KBM-7 (cell line): Measurements from ENCODE around the gene RAET1E.
"Not testable (repeated sequence)": the region's sequence is repeated elsewhere in the genome, so short reads cannot be mapped to it uniquely, and the experiment has no call there.

ENCODE experiments used
- DNase-seq: peaks from one replicate; pipeline ENCODE4 v3.0.0-alpha.2; 2015
- in situ Hi-C: fragments of 300-500 bp; cut with MboI; formaldehyde crosslinking; loops from 2 replicates; pipeline ENCODE4 v1.14.3; 2020; ENCODE audit warnings: low sequenced_read_pairs, low pct_unique_long_range_greater_than_20kb, mixed read lengths

The RAET1E gene

DNA sequence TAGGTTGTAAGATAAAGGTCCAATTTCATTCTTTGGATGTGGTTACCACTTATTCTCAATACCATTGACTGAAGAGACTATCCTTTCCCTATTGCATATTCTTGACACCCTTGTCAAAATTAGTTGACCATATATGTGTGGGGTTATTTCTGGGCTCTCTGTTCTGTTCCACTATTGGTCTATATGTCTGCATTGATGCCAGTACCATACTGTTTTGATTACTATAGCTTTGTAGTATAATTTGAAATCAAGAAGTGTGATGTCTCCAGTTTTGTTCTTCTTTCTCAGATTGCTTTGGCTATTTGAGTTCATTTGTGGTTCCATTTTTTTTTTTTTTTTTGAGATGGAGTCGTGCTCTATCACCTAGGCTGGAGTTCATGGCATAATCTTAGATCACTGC lies 25.7 kb downstream of the RAET1E start:
- in situ Hi-C loops = no loop called here
- DNase-seq = no peak

GRCh38 chr6:149871182-149871581 lies 26.7 kb downstream of the RAET1E start:
- in situ Hi-C loops = no loop called here
- no peak for DNase-seq

DNA sequence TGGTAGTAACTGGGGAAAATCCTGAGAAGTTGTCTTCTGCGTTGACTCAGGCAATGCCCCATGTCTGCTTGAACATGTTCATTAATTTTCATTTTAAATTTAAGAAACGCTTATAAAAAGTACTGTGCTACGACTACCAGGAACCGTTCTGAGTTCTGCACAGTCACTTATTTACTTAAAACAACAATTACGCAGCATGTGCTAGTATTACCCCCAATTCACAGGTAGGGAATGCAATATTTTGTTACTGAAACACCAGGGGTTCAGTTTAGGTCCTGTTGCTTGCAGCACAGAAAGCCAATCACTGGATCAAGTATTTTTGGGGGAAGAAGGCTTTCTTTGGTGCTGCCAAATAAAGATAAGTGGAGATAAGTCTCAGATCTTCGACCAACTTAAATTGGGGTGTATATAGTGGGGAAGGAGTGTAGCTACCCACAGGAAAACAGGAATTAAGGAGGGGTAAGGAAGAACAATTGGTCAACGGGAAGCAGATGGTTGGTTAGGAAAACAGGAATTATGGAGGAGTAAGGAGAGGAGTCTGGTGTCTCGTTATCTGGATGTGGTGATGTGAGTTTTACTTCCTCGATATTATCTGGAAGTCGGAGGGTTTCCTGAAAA lies 28.5 kb downstream of the RAET1E start:
- in situ Hi-C loops = no loop called here
- no peak for DNase-seq

DNA sequence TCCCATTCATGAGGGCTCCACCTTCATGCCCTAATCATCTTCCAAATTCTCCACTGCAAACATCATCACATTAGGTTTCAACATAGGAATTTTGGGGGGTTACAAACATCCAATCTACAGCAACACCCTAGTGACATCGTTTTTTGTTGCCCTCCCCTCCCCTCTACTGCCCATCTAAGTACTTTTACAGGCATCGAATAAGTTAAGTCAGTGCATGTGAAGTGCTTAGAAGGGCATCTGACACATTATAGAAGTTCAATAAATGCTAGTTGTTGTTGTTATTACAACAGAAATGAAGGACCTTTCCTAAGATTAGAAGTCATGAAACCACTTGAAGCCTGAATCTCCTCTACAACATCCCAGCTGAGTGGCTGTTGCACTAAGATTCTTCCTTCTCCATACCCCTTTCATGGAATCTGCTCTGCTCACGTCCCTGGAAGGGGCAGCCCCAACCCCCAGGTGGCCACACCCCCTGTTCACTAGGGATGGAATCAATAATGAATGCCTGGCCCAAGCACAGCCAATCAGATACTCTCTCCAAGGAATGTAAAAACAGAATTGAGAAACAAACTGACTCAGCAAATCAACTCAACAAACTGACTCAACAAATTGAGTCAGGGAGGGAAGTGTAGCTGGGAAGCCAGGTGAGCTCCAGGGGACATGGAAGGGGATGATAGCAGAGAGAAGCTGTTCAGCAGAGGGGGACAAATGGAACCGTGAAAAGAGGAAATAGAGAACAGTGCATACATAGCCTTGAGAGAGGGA lies 29.9 kb downstream of the RAET1E start:
- peak; percentile 45 for DNase-seq

GRCh38 chr6:149864578-149865535 lies 33.1 kb downstream of the RAET1E start:
- peak; percentile 71 for DNase-seq
- in situ Hi-C loops = no loop called here

More for the DNA sequence above, 29.9 kb downstream of the RAET1E start:
- in situ Hi-C loops = no loop called here

GRCh38 chr6:149863698-149864577 lies 34.0 kb downstream of the RAET1E start, which contains the start of gene LRP11:
Gene LRP11 (minus strand): TSS chr6:149864359. CDS start chr6:149864020, 339 bp downstream.
- DNase-seq = peak; percentile 80
- in situ Hi-C loops = no loop called here

GRCh38 chr6:149862922-149863697 lies 34.8 kb downstream of the RAET1E start:
- peak; percentile 73 for DNase-seq
- in situ Hi-C loops = no loop called here

DNA sequence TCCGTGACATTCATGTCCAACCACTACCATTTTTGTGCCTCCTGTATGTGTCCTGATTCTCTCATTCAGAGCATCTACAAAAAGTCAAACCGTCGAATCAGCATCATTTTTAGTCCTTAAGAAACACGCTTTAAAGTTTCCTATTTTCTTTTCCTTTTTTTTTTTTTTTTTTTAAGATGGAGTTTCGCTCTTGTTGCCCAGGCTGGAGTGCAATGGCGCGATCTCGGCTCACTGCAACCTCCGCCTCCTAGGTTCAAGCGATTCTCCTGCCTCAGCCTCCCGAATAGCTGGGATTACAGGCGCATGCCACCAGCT lies 35.5 kb downstream of the RAET1E start:
- DNase-seq, in situ Hi-C loops: not testable (repeated sequence)

- no peak for DNase-seq
- in situ Hi-C loops = no loop called here
Observed at GRCh38 chr6:149861603-149862423, 36.1 kb downstream of the RAET1E start.

DNA sequence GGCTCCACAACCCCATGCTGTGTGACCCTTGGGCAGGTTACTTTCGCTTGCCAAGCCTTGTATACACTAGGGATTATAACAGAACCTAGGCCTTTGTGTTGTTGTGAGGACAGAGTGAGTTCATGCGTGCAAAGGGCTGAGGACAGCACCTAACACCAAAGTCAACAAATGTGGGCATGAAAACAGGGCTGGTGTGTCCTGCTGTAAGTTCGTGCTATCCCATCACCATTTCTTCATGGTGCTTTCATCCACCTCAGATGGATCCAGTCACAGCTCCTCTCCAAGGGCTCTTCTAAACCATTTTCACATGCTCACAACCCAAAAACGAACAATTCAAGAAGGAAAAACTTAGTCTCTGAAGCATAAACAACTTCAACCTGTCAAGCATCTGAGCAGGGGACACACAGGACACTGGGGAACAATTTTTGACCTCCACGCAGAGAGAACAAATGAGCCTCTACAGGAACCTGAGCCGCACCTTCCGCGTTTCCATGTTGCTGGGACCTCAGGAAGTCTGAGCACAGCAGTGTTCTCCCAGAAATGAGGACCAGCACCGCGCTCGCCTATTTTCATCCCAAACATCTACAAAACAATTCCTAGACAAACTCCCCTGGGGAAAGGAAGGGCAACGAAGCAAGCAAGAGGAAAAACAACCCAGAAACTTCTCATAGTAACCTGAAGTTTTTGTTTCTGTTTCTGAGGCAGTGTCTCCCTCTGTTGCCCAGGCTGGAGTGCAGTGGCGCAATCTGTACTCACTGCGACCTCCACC lies 36.9 kb downstream of the RAET1E start:
- DNase-seq = no peak
- in situ Hi-C loops = no loop called here

DNA sequence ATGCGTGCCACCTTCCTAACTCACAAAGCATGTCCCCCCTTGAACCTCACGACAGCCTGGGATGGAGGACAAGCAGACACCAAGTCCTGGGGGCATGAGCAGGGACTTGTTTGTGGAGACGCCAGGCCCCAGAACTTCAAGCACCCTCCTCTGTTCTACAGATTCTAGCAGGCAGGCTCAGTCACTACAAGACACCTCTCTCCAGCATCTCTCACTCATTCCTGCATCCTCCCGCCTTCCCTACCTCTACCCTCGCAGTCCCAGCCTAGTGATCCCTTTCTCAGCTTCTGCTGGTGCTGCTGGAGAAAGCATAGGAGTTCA lies 37.4 kb downstream of the RAET1E start:
- DNase-seq = no peak
- in situ Hi-C loops = no loop called here

DNA sequence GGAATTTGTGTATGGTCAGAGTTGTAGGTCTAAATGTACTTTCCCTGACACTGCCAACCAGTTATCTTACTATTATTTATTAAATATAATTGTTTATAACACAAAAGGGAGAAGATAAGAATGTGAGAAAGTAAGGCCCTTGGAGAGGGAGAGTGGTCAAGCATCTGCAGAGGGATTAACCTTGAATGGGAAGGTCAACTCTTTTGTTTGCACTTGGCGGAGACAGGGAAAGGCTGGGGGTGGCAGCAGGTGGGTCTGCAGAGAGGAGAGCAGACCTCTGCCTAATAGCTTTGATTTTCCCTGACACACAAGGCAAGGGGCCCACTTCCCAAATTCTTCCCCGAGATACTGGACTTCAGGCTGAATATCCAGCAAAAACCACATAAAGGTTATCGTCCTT lies 38.0 kb downstream of the RAET1E start:
- in situ Hi-C loops = no loop called here
- DNase-seq = no peak

DNA sequence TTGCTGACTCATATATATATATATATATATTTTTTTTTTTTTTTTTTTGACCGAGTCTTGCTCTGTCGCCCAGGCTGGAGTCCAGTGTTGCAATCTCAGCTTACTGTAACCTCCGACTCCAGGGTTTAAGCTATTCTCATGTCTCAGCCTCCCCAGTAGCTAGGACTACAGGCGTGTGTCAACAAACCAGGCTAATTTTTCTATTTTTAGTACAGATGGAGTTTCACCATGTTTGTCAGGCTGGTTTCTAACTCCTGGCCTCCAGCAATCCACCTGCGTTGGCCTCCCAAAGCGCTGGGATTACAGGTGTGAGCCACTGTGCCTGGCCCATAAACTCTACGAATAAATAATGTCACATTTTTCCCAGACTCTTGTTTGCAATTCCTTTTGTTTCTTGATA lies 38.5 kb downstream of the RAET1E start:
- DNase-seq = no peak
- in situ Hi-C loops = no loop called here

GRCh38 chr6:149857541-149857940 lies 40.4 kb downstream of the RAET1E start:
- no peak for DNase-seq
- in situ Hi-C loops = no loop called here

- in situ Hi-C loops = no loop called here
- DNase-seq = no peak
Observed at GRCh38 chr6:149856256-149856994, 41.5 kb downstream of the RAET1E start.

- in situ Hi-C loops = no loop called here
- no peak for DNase-seq
Observed at GRCh38 chr6:149855741-149856140, 42.2 kb downstream of the RAET1E start.
